GM23248 (cell line): ENCODE results near the gene KRT38.

Source experiments
- EZH2 ChIP-seq: fragments of 200-600 bp; sonication (generic); IDR thresholded peaks from 2 replicates; pipeline ENCODE4 v1.6.1; 2018; ENCODE audit warnings: antibody characterized with exemption, mild to moderate bottlenecking; ENCODE audit not compliant: insufficient read depth, poor library complexity, severe bottlenecking
- EZH2phosphoT487 ChIP-seq: fragments of 200-600 bp; sonication (generic); IDR thresholded peaks from 2 replicates; pipeline ENCODE4 v1.6.1; 2018; ENCODE audit warnings: antibody characterized with exemption, moderate library complexity, mild to moderate bottlenecking, low read depth; ENCODE audit not compliant: insufficient read depth

- TF ChIP-seq EZH2 (no peak), EZH2phosphoT487 (no peak)
These were observed 3.4 kb upstream of the KRT38 start for GRCh38 chr17:41444186-41444585.
